ENCODE results near the gene IMP3.

Gene IMP3

DNA sequence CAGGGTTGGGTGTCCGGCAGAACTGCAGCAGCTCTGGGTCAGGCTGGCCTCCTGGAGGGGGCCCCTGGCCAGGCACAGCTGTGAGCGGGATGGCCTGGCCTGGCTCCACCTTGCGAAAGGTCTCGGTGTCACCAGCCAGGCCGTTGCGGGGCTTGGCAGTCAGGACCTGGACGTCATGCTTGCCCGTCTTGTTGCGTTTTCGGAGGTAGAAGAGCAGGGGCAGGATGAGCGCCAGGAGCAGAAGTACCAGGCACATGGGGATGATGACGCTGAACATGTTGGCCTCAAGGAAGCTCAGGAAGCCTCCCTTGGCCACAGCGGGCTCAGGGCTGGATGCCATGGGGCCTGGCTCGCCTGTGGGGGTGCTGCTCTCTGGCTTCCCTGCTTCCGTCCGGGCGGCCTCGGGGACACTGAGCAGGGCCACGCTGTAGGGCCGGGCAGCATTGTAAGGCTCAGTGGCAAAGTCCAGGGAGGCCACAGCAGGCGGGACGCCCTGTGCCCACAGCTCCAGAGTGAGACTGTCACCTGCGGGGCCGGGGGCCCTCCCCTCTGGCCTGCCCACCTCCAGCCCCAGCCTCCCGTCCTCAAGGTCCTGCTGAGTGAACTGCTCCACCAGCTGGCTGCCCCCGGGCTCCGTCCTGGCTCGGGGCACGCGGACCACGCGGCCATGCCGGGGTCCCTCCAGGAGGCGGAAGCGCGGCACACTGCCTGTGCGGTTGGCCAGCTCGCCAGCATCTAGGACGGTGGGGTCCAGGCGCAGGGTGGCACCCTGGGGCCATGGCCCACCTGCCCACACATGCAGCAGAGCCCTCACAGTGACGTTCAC lies 35.8 kb upstream of the IMP3 start:
- H2BK12ac ChIP-seq (ENCODE audit: low read length in 2 of 2), result peak overlapping the region; percentile 29 to 40
- H4K91ac ChIP-seq (ENCODE audit: low read length), result peak overlapping the region; percentile 32
- H3K4me2 ChIP-seq (ENCODE audit: low read length, poor library complexity, severe bottlenecking), result no peak overlapping the region
- H3K79me1 ChIP-seq (replicated peaks; ENCODE audit: low read length, poor library complexity, severe bottlenecking), result peaks cover 14% of the 10 kb centered on the region
- H2AFZ ChIP-seq (ENCODE audit: low read depth, low read length), result no peak overlapping the region
- H3K36me3 ChIP-seq (ENCODE audit: control insufficient read depth in 1 of 2, insufficient read depth in 2 of 2, low read depth in 1 of 2, low read length in 2 of 2), result peaks cover 10 to 35% of the 10 kb centered on the region in 2 experiments
- no peak overlapping the region for H3K14ac ChIP-seq (ENCODE audit: low read length in 2 of 2)
- H3K27ac ChIP-seq (ENCODE audit: low read length, poor library complexity, severe bottlenecking), result no peak overlapping the region
- no peaks in the 10 kb centered on the region for H3K9me3 ChIP-seq (ENCODE audit: control insufficient read depth, low read length)
- no peak overlapping the region for H2BK120ac ChIP-seq (ENCODE audit: low read depth, low read length)
- peak overlapping the region in 1 of 2 experiments; percentile 21 for H3K4ac ChIP-seq (ENCODE audit: low read depth in 1 of 2, low read length in 2 of 2)
- peak overlapping the region; percentile 47 for H4K8ac ChIP-seq (ENCODE audit: low read length)
- H2AK5ac ChIP-seq (ENCODE audit: low read length, severe bottlenecking), result no peak overlapping the region
- WGBS, result 95% methylated on average over 39 of the region's 41 CpGs
- H3K9ac ChIP-seq (ENCODE audit: low read length), result no peak overlapping the region
- peaks cover 30% of the 10 kb centered on the region for H3K4me1 ChIP-seq (ENCODE audit: control insufficient read depth, insufficient read depth, low read depth, low read length)
- no peak overlapping the region for H3K23ac ChIP-seq (ENCODE audit: low read length in 2 of 2)
- H3K4me3 ChIP-seq (ENCODE audit: insufficient read depth in 1 of 2, low read depth in 1 of 2, low read length in 2 of 2), result no peak overlapping the region
- peak overlapping the region in 1 of 2 experiments; percentile 13 for H3K18ac ChIP-seq (ENCODE audit: low read depth in 1 of 2, low read length in 2 of 2)
- no peak for DNase-seq
- H2BK5ac ChIP-seq (ENCODE audit: low read depth, low read length, poor library complexity, severe bottlenecking), result no peak overlapping the region
- no peaks in the 10 kb centered on the region for H3K27me3 ChIP-seq (ENCODE audit: control insufficient read depth in 1 of 2, insufficient read depth in 1 of 2, low read length in 2 of 2)
- H2BK15ac ChIP-seq (ENCODE audit: low read depth, poor library complexity, severe bottlenecking), result peak overlapping the region; percentile 80

- no peak overlapping the region for H3K4ac ChIP-seq (ENCODE audit: low read depth in 1 of 2, low read length in 2 of 2)
- H2BK15ac ChIP-seq (ENCODE audit: low read depth, poor library complexity, severe bottlenecking), result peak overlapping the region; percentile 63
- H3K4me3 ChIP-seq (ENCODE audit: insufficient read depth in 1 of 2, low read depth in 1 of 2, low read length in 2 of 2), result no peak overlapping the region
- peak overlapping the region; percentile 35 for H4K91ac ChIP-seq (ENCODE audit: low read length)
- H2BK5ac ChIP-seq (ENCODE audit: low read depth, low read length, poor library complexity, severe bottlenecking), result no peak overlapping the region
- no peak overlapping the region for H3K4me2 ChIP-seq (ENCODE audit: low read length, poor library complexity, severe bottlenecking)
- H3K36me3 ChIP-seq (ENCODE audit: control insufficient read depth in 1 of 2, insufficient read depth in 2 of 2, low read depth in 1 of 2, low read length in 2 of 2), result peaks cover 10 to 32% of the 10 kb centered on the region in 2 experiments
- no peak overlapping the region for H3K9ac ChIP-seq (ENCODE audit: low read length)
- 85% methylated on average over 8 of the region's 8 CpGs for WGBS
- peaks cover 12% of the 10 kb centered on the region for H3K79me1 ChIP-seq (replicated peaks; ENCODE audit: low read length, poor library complexity, severe bottlenecking)
- H3K27me3 ChIP-seq (ENCODE audit: control insufficient read depth in 1 of 2, insufficient read depth in 1 of 2, low read length in 2 of 2), result no peaks in the 10 kb centered on the region
- no peak overlapping the region for H3K23ac ChIP-seq (ENCODE audit: low read length in 2 of 2)
- peak overlapping the region; percentile 34 to 78 for H2BK12ac ChIP-seq (ENCODE audit: low read length in 2 of 2)
- no peak overlapping the region for H2BK120ac ChIP-seq (ENCODE audit: low read depth, low read length)
- H3K14ac ChIP-seq (ENCODE audit: low read length in 2 of 2), result peak overlapping the region in 1 of 2 experiments; percentile 76
- no peak overlapping the region for H3K27ac ChIP-seq (ENCODE audit: low read length, poor library complexity, severe bottlenecking)
- DNase-seq, result no peak
- H2AK5ac ChIP-seq (ENCODE audit: low read length, severe bottlenecking), result peak overlapping the region; percentile 66
- no peak overlapping the region for H4K8ac ChIP-seq (ENCODE audit: low read length)
- H2AFZ ChIP-seq (ENCODE audit: low read depth, low read length), result no peak overlapping the region
- peak overlapping the region; percentile 16 to 85 for H3K18ac ChIP-seq (ENCODE audit: low read depth in 1 of 2, low read length in 2 of 2)
- H3K4me1 ChIP-seq (ENCODE audit: control insufficient read depth, insufficient read depth, low read depth, low read length), result peaks cover 41% of the 10 kb centered on the region
- no peaks in the 10 kb centered on the region for H3K9me3 ChIP-seq (ENCODE audit: control insufficient read depth, low read length)
These were observed 34.3 kb upstream of the IMP3 start for GRCh38 chr15:75674366-75674765.

- peaks cover 10 to 29% of the 10 kb centered on the region in 2 experiments for H3K36me3 ChIP-seq (ENCODE audit: control insufficient read depth in 1 of 2, insufficient read depth in 2 of 2, low read depth in 1 of 2, low read length in 2 of 2)
- no peak overlapping the region for H2AFZ ChIP-seq (ENCODE audit: low read depth, low read length)
- H3K27me3 ChIP-seq (ENCODE audit: control insufficient read depth in 1 of 2, insufficient read depth in 1 of 2, low read length in 2 of 2), result no peaks in the 10 kb centered on the region
- H3K4ac ChIP-seq (ENCODE audit: low read depth in 1 of 2, low read length in 2 of 2), result peak overlapping the region; percentile 76 to 98
- peak overlapping the region in 1 of 2 experiments; percentile 55 for H3K4me3 ChIP-seq (ENCODE audit: insufficient read depth in 1 of 2, low read depth in 1 of 2, low read length in 2 of 2)
- H2BK12ac ChIP-seq (ENCODE audit: low read length in 2 of 2), result peak overlapping the region; percentile 84 to 92
- H3K4me1 ChIP-seq (ENCODE audit: control insufficient read depth, insufficient read depth, low read depth, low read length), result peaks cover 48% of the 10 kb centered on the region
- H2BK15ac ChIP-seq (ENCODE audit: low read depth, poor library complexity, severe bottlenecking), result peak overlapping the region; percentile 55
- peak overlapping the region in 1 of 2 experiments; percentile 80 for H3K14ac ChIP-seq (ENCODE audit: low read length in 2 of 2)
- no peak overlapping the region for H3K4me2 ChIP-seq (ENCODE audit: low read length, poor library complexity, severe bottlenecking)
- peak overlapping the region; percentile 96 for H3K27ac ChIP-seq (ENCODE audit: low read length, poor library complexity, severe bottlenecking)
- no peaks in the 10 kb centered on the region for H3K9me3 ChIP-seq (ENCODE audit: control insufficient read depth, low read length)
- H2BK120ac ChIP-seq (ENCODE audit: low read depth, low read length), result peak overlapping the region; percentile 94
- H4K8ac ChIP-seq (ENCODE audit: low read length), result peak overlapping the region; percentile 80
- peak overlapping the region; percentile 89 for H3K18ac ChIP-seq (ENCODE audit: low read depth in 1 of 2, low read length in 2 of 2)
- H3K23ac ChIP-seq (ENCODE audit: low read length in 2 of 2), result peak overlapping the region in 1 of 2 experiments; percentile 46
- 38% methylated on average over 9 of the region's 10 CpGs for WGBS
- peak; percentile 91 for DNase-seq
- peak overlapping the region; percentile 95 for H2BK5ac ChIP-seq (ENCODE audit: low read depth, low read length, poor library complexity, severe bottlenecking)
- H4K91ac ChIP-seq (ENCODE audit: low read length), result peak overlapping the region; percentile 94
- H2AK5ac ChIP-seq (ENCODE audit: low read length, severe bottlenecking), result peak overlapping the region; percentile 27
- peak overlapping the region; percentile 75 for H3K9ac ChIP-seq (ENCODE audit: low read length)
- peaks cover 18% of the 10 kb centered on the region for H3K79me1 ChIP-seq (replicated peaks; ENCODE audit: low read length, poor library complexity, severe bottlenecking)
These were observed 33.6 kb upstream of the IMP3 start for GRCh38 chr15:75673426-75674235.
